Left lung (tissue), 10 donors: ENCODE measurements around the gene VPS26A. TPM values are rescaled to one million over a fixed set of nuclear protein-coding genes. Genes with fewer than 3 reads are reported as not detected.

Experiments used
- ATAC-seq: fragments of 200-7000 bp; cut with Tn5 transposase; one replicate; pipeline ENCODE4 v1.9.1; 2020; ENCODE audit warnings: moderate library complexity
- DNase-seq, 4 donors: peaks; one replicate each; pipeline ENCODE4 v3.0.0-alpha.2; 2013 to 2020
- H3K27ac ChIP-seq, 2 donors: fragments of 200-600 bp; sonication (generic) in 1 of 2; one replicate each; pipeline versions ENCODE4 v1.5.0 to v1.8.0; 2020 to 2021
- H3K27me3 ChIP-seq, 2 donors: fragments of 200-600 bp; sonication (generic) in 1 of 2; one replicate each; pipeline versions ENCODE4 v1.5.0 to v1.8.0; 2020 to 2021
- H3K36me3 ChIP-seq, 2 donors: fragments of 200-600 bp; sonication (generic) in 1 of 2; one replicate each; pipeline versions ENCODE4 v1.5.0 to v1.8.0; 2020 to 2021
- H3K4me1 ChIP-seq, 2 donors: fragments of 200-600 bp; one replicate each; pipeline ENCODE4 v1.8.0; 2021
- H3K4me3 ChIP-seq, 2 donors: fragments of 200-600 bp; sonication (generic) in 1 of 2; one replicate each; pipeline versions ENCODE4 v1.5.0 to v1.8.0; 2020 to 2021; ENCODE audit warnings: mild to moderate bottlenecking in 1 of 2
- H3K9me3 ChIP-seq, 2 donors: fragments of 200-600 bp; sonication (generic) in 1 of 2; one replicate each; pipeline versions ENCODE4 v1.5.0 to v1.8.0; 2020 to 2021
- intact Hi-C, 2 donors: fragments of 100-400 bp; cut with DNase I; formaldehyde crosslinking; loops; one replicate each; pipeline versions ENCODE4 v1.11.2 to v1.14.2; 2022
- polyA plus RNA-seq, 6 donors: library from polyadenylated mRNA; unstranded; fragments of 120-200 nt; gene quantifications; one replicate each; pipeline ENCODE4 v1.2.1, GENCODE V29; 2013; ENCODE audit not compliant: insufficient read length in 6 of 6
- total RNA-seq, 2 donors: library from RNA; stranded (reverse); fragmentation: NEBNext Ultra II Directional; extraction: Animal tissue kit (Norgen Biotek cat#: 25700); gene quantifications; one replicate each; pipeline ENCODE4 v1.2.1, GENCODE V29; 2021
- TF ChIP-seq, protein P1 (sequence below), 2 donors: fragments of 200-600 bp; sonication (generic) in 1 of 2; IDR thresholded peaks; one replicate each; pipeline versions ENCODE4 v1.5.0 to v1.8.0; 2021; ENCODE audit warnings: antibody characterized with exemption in 2 of 2
- donor health status: DM: no; HTN: yes; CAD: no.
- donor health status: DM: no; HTN: no; CAD: no.

The VPS26A gene
- total and polyA plus RNA-seq, 8 donors, result 50.6 to 75.5 (median 68.7) TPM

DNA sequence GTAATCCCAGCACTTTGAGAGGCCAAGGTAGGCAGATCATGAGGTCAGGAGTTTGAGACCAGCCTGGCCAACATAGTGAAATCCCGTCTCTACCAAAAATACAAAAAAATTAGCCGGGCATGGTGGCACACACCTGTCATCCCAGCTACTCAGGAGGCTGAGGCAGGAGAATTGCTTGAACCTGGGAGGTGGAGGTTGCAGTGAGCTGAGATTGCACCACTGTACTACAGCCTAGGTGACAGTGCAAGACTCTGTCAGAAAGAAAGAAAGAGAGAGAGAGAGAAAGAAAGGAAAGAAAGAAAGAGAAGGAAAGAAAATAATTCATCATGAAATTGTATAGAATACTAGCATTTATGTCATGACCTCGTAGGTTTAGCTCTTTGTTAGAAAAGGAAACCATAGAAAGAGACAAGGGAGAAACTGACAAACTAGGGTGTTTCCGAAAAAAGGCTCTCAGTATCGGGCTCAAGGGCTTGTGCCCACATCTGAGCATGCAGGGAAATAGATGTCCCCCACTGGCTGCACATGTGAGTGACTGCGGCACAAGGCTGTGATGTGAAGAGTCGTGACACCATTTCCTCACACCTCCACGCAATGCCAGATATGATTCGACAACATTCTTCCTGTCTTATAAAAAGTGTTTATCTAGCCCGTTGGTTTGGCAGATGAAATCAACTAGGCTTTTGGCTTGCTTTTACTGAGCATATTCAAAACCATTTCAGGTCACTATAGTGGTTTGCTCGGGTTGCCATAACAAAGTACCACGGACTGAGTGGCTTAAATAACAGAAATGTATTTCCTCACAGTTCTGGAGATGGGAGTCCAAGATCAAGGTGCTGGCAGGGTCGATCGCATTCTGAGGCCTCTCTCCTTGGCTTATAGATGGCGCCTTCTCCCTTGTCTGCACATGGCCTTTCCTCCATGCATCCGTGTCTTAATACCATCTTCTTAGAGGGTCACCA is 34.1 kb upstream of the VPS26A start:
- Histone ChIP-seq H3K36me3 (no peaks in the 10 kb centered on the region), H3K9me3 (no peaks in the 10 kb centered on the region), H3K27me3 (no peaks in the 10 kb centered on the region), H3K4me3 (peak overlapping the region; percentile 5 to 55), H3K4me1 (peaks cover 0 to 76% of the 10 kb centered on the region in 2 donors), H3K27ac (peak overlapping the region; percentile 93 to 95)
- TF ChIP-seq, protein P1, sequence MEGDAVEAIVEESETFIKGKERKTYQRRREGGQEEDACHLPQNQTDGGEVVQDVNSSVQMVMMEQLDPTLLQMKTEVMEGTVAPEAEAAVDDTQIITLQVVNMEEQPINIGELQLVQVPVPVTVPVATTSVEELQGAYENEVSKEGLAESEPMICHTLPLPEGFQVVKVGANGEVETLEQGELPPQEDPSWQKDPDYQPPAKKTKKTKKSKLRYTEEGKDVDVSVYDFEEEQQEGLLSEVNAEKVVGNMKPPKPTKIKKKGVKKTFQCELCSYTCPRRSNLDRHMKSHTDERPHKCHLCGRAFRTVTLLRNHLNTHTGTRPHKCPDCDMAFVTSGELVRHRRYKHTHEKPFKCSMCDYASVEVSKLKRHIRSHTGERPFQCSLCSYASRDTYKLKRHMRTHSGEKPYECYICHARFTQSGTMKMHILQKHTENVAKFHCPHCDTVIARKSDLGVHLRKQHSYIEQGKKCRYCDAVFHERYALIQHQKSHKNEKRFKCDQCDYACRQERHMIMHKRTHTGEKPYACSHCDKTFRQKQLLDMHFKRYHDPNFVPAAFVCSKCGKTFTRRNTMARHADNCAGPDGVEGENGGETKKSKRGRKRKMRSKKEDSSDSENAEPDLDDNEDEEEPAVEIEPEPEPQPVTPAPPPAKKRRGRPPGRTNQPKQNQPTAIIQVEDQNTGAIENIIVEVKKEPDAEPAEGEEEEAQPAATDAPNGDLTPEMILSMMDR (IDR thresholded peaks at IDR 0.05), result no peak
- DNase-seq, result peak in 1 of 4 donors; percentile 52
- ATAC-seq, result peak; percentile 31
- intact Hi-C loops, result loop anchor here in 1 of 2 donors (5.0 kb wide), 1 partner anchor 83 kb away; no protein-coding TSS in a partner anchor

GRCh38 chr10:69090685-69091084 is 33.3 kb upstream of the VPS26A start:
- DNase-seq, result no peak
- H3K4me3 ChIP-seq, result peak overlapping the region in 1 of 2 donors; percentile 55
- no peaks in the 10 kb centered on the region for H3K36me3 ChIP-seq
- H3K4me1 ChIP-seq, result peaks cover 0 to 76% of the 10 kb centered on the region in 2 donors
- intact Hi-C loops, result loop anchor here in 1 of 2 donors (5.0 kb wide), 1 partner anchor 83 kb away; no protein-coding TSS in a partner anchor
- peak overlapping the region; percentile 93 to 95 for H3K27ac ChIP-seq
- TF ChIP-seq, protein P1 (IDR thresholded peaks at IDR 0.05), result no peak
- H3K9me3 ChIP-seq, result no peaks in the 10 kb centered on the region
- ATAC-seq, result no peak
- no peaks in the 10 kb centered on the region for H3K27me3 ChIP-seq

GRCh38 chr10:69091143-69091651 is 32.8 kb upstream of the VPS26A start:
- intact Hi-C loops, result loop anchor here in 1 of 2 donors (5.0 kb wide), 1 partner anchor 84 kb away; no protein-coding TSS in a partner anchor
- Histone ChIP-seq H3K4me1 (peaks cover 0 to 76% of the 10 kb centered on the region in 2 donors), H3K9me3 (no peaks in the 10 kb centered on the region), H3K27ac (peak overlapping the region; percentile 93 to 95), H3K4me3 (peak overlapping the region in 1 of 2 donors; percentile 55), H3K27me3 (no peaks in the 10 kb centered on the region), H3K36me3 (no peaks in the 10 kb centered on the region)
- DNase-seq (no peak), ATAC-seq (no peak)
- TF ChIP-seq, protein P1 (IDR thresholded peaks at IDR 0.05), result no peak

- TF ChIP-seq, protein P1 (IDR thresholded peaks at IDR 0.05), result peak; percentile 76 to 81
- no peaks in the 10 kb centered on the region for H3K9me3 ChIP-seq
- DNase-seq (peak in 3 of 4 donors; percentile 54 to 78 (median 69)), ATAC-seq (peak; percentile 86)
- intact Hi-C loops, result loop anchor here in 1 of 2 donors (5.0 kb wide), 1 partner anchor 86 kb away; no protein-coding TSS in a partner anchor
- H3K36me3 ChIP-seq, result peaks cover 0 to 19% of the 10 kb centered on the region in 2 donors
- H3K27ac ChIP-seq, result peak overlapping the region in 1 of 2 donors; percentile 95
- H3K27me3 ChIP-seq, result no peaks in the 10 kb centered on the region
- peaks cover 0 to 75% of the 10 kb centered on the region in 2 donors for H3K4me1 ChIP-seq
- peak overlapping the region in 1 of 2 donors; percentile 55 for H3K4me3 ChIP-seq
Measured at GRCh38 chr10:69092959-69093850, 30.8 kb upstream of the VPS26A start.
